Inferior parietal cortex (tissue), 1 donor: Measurements from ENCODE around the gene DIPK2A.

Experiments used
- DNase-seq: peaks from one replicate; pipeline ENCODE4 v3.0.0-alpha.2; 2016; ENCODE audit errors: extremely low spot score

Gene DIPK2A

GRCh38 chr3:143971359-143972154, at the start of gene DIPK2A:
TSS of gene DIPK2A (plus strand) at chr3:143971823. CDS start at chr3:143972333, 510 bp downstream.
- DNase-seq: peak; percentile 94

- no peak for DNase-seq
These were observed 46.9 kb upstream of the DIPK2A start for GRCh38 chr3:143924522-143925285.

GRCh38 chr3:143928056-143928455, 43.6 kb upstream of the DIPK2A start:
- no peak for DNase-seq

GRCh38 chr3:143928541-143929255, 42.9 kb upstream of the DIPK2A start:
- DNase-seq: no peak

- no peak for DNase-seq
These were observed 36.8 kb upstream of the DIPK2A start for GRCh38 chr3:143934791-143935190.

GRCh38 chr3:143935678-143936077, 35.9 kb upstream of the DIPK2A start:
- no peak for DNase-seq

- no peak for DNase-seq
These were observed 20.8 kb upstream of the DIPK2A start for GRCh38 chr3:143950810-143951209.

GRCh38 chr3:143951351-143951971, 20.2 kb upstream of the DIPK2A start:
- DNase-seq: peak; percentile 68

- no peak for DNase-seq
These were observed 19.0 kb upstream of the DIPK2A start for GRCh38 chr3:143952569-143953072.

GRCh38 chr3:143955113-143955512, 16.5 kb upstream of the DIPK2A start:
- no peak for DNase-seq

- no peak for DNase-seq
These were observed 14.8 kb upstream of the DIPK2A start for GRCh38 chr3:143956838-143957237.

GRCh38 chr3:143957453-143957852, 14.2 kb upstream of the DIPK2A start:
- DNase-seq: no peak

- DNase-seq: no peak
These were observed 12.7 kb upstream of the DIPK2A start for GRCh38 chr3:143958966-143959365.

- DNase-seq: no peak
These were observed 10.3 kb upstream of the DIPK2A start for GRCh38 chr3:143961342-143961741.

- no peak for DNase-seq
These were observed 7.7 kb upstream of the DIPK2A start for GRCh38 chr3:143963946-143964345.

- peak; percentile 42 for DNase-seq
These were observed 757 bp upstream of the DIPK2A start for GRCh38 chr3:143970773-143971358.

GRCh38 chr3:143972155-143972504, 507 bp downstream of the DIPK2A start:
- DNase-seq: no peak

- peak; percentile 66 for DNase-seq
These were observed 1.1 kb downstream of the DIPK2A start for GRCh38 chr3:143972505-143973258.

GRCh38 chr3:143973259-143974021, 1.8 kb downstream of the DIPK2A start:
- DNase-seq: peak; percentile 85
